Lower lobe of right lung (tissue), 2 donors: ENCODE measurements around the gene CTRB2. TPM values are rescaled to one million over a fixed set of nuclear protein-coding genes. Genes with fewer than 3 reads are reported as not detected.

Experiments
- ATAC-seq, 2 donors: fragments of 200-7000 bp; cut with Tn5 transposase; one replicate each; pipeline ENCODE4 v1.9.1; 2020 to 2022; ENCODE audit warnings: mild to moderate bottlenecking in 2 of 2, moderate library complexity in 2 of 2
- DNase-seq: peaks from one replicate; pipeline ENCODE4 v3.0.0-alpha.2; 2020
- H3K27ac ChIP-seq: fragments of 200-600 bp; one replicate; pipeline ENCODE4 v1.8.0; 2022
- H3K27me3 ChIP-seq: fragments of 200-600 bp; one replicate; pipeline ENCODE4 v1.8.0; 2022; ENCODE audit warnings: low read depth
- H3K36me3 ChIP-seq: fragments of 200-600 bp; one replicate; pipeline ENCODE4 v1.8.0; 2022; ENCODE audit warnings: mild to moderate bottlenecking
- H3K4me1 ChIP-seq: fragments of 200-600 bp; one replicate; pipeline ENCODE4 v1.8.0; 2022
- H3K4me3 ChIP-seq: fragments of 200-600 bp; one replicate; pipeline ENCODE4 v1.8.0; 2022; ENCODE audit warnings: mild to moderate bottlenecking
- H3K9me3 ChIP-seq: fragments of 200-600 bp; one replicate; pipeline ENCODE4 v1.8.0; 2022
- CTCF ChIP-seq: fragments of 200-600 bp; IDR thresholded peaks from one replicate; pipeline ENCODE4 v1.8.0; 2022; ENCODE audit warnings: antibody characterized with exemption, mild to moderate bottlenecking
- intact Hi-C: fragments of 100-400 bp; cut with DNase I; formaldehyde crosslinking; loops from one replicate; pipeline ENCODE4 v1.11.0; 2022
- total RNA-seq: library from RNA; stranded (reverse); fragmentation: NEBNext Ultra II Directional; extraction: Animal tissue kit (Norgen Biotek cat#: 25700); gene quantifications from one replicate; pipeline ENCODE4 v1.2.1, GENCODE V29; 2021
- donor health status: DM: no; HTN: yes; CAD: no; lungs with severe emphysema.

Gene CTRB2
- total RNA-seq, 1 donor from 2014 or later, result 0.44 TPM

- intact Hi-C loops, result loop anchor here (10.0 kb wide), 1 partner anchor 155 kb away; no protein-coding TSS in a partner anchor
These were observed 22.4 kb upstream of the CTRB2 start for GRCh38 chr16:75229172-75230031.

GRCh38 chr16:75228143-75228976 is 21.4 kb upstream of the CTRB2 start:
- TF ChIP-seq CTCF, result no peak
- H3K4me1 ChIP-seq, result peaks cover 6% of the 10 kb centered on the region
- H3K36me3 ChIP-seq, result peaks cover 54% of the 10 kb centered on the region
- H3K27ac ChIP-seq, result no peak overlapping the region
- ATAC-seq (no peak), DNase-seq (no peak)
- H3K27me3 ChIP-seq, result peaks cover 3% of the 10 kb centered on the region
- H3K4me3 ChIP-seq, result no peak overlapping the region
- intact Hi-C loops, result no loop called here
- no peaks in the 10 kb centered on the region for H3K9me3 ChIP-seq

More at GRCh38 chr16:75229172-75230031, 22.4 kb upstream of the CTRB2 start:
- ATAC-seq, result no peak
- Histone ChIP-seq H3K4me3 (no peak overlapping the region), H3K36me3 (peaks cover 62% of the 10 kb centered on the region), H3K27me3 (peaks cover 3% of the 10 kb centered on the region), H3K27ac (no peak overlapping the region), H3K4me1 (peaks cover 13% of the 10 kb centered on the region), H3K9me3 (no peaks in the 10 kb centered on the region)
- TF ChIP-seq CTCF, result no peak
- no peak for DNase-seq

- TF ChIP-seq CTCF, result no peak
- intact Hi-C loops, result no loop called here
- peaks cover 3% of the 10 kb centered on the region for H3K4me1 ChIP-seq
- no peak overlapping the region for H3K4me3 ChIP-seq
- no peak overlapping the region for H3K27ac ChIP-seq
- ATAC-seq, result no peak
- peaks cover 46% of the 10 kb centered on the region for H3K36me3 ChIP-seq
- H3K9me3 ChIP-seq, result no peaks in the 10 kb centered on the region
- peaks cover 3% of the 10 kb centered on the region for H3K27me3 ChIP-seq
- no peak for DNase-seq
These were observed 20.6 kb upstream of the CTRB2 start for GRCh38 chr16:75227361-75228142.

- Histone ChIP-seq H3K27ac (no peak overlapping the region), H3K4me1 (peaks cover 3% of the 10 kb centered on the region), H3K9me3 (no peaks in the 10 kb centered on the region), H3K27me3 (peaks cover 3% of the 10 kb centered on the region), H3K4me3 (no peak overlapping the region), H3K36me3 (peaks cover 39% of the 10 kb centered on the region)
- DNase-seq, result no peak
- no peak for TF ChIP-seq CTCF
- ATAC-seq, result no peak
- intact Hi-C loops, result no loop called here
These were observed 19.8 kb upstream of the CTRB2 start for GRCh38 chr16:75226550-75227360.
